Measurements from ENCODE around the gene LRRC7. TPM values are rescaled to one million over a fixed set of nuclear protein-coding genes. Genes with fewer than 3 reads are reported as not detected.

Gene LRRC7
- total and polyA plus RNA-seq, 9 donors: 0.01 to 0.45 (median 0.13) TPM; not detected in 4

GRCh38 chr1:69976896-69977295 is 409.2 kb downstream of the LRRC7 start:
- Histone ChIP-seq H3K27ac (no peak overlapping the region), H3K4me1 (ENCODE audit: insufficient read depth) (no peaks in the 10 kb centered on the region), H3K36me3 (no peaks in the 10 kb centered on the region), H3K27me3 (no peaks in the 10 kb centered on the region), H3K9me3 (no peaks in the 10 kb centered on the region), H3K4me3 (no peak overlapping the region)
- intact Hi-C loops (cut with DNase I): loop anchor here in 1 of 4 donors (5.0 kb wide), 1 partner anchor 1705 kb away; no protein-coding TSS in a partner anchor
- TF ChIP-seq POLR2A (IDR thresholded peaks at IDR 0.05) (no peak), CTCF (IDR thresholded peaks at IDR 0.05) (no peak), EP300 (IDR thresholded peaks at IDR 0.05) (no peak)
- no peak for DNase-seq
- WGBS, 3 donors: 54 to 67% (median 55%) methylated on average over 3 of the region's 3 CpGs

GRCh38 chr1:69982992-69983391 is 415.3 kb downstream of the LRRC7 start:
- intact Hi-C loops (cut with DNase I): no loop called here
- TF ChIP-seq POLR2A (IDR thresholded peaks at IDR 0.05): no peak
- no peak for TF ChIP-seq CTCF (IDR thresholded peaks at IDR 0.05)
- TF ChIP-seq EP300 (IDR thresholded peaks at IDR 0.05): no peak
- DNase-seq: no peak
- Histone ChIP-seq H3K9me3 (no peaks in the 10 kb centered on the region), H3K27ac (no peak overlapping the region), H3K27me3 (no peaks in the 10 kb centered on the region), H3K4me1 (ENCODE audit: insufficient read depth) (no peaks in the 10 kb centered on the region), H3K4me3 (no peak overlapping the region), H3K36me3 (no peaks in the 10 kb centered on the region)
- 55 to 75% (median 58%) methylated on average over 1 of the region's 1 CpG for WGBS, 3 donors

- TF ChIP-seq CTCF (IDR thresholded peaks at IDR 0.05): no peak
- no peak for TF ChIP-seq EP300 (IDR thresholded peaks at IDR 0.05)
- no peak for TF ChIP-seq POLR2A (IDR thresholded peaks at IDR 0.05)
- Histone ChIP-seq H3K4me1 (ENCODE audit: insufficient read depth) (no peaks in the 10 kb centered on the region), H3K4me3 (no peak overlapping the region), H3K9me3 (no peaks in the 10 kb centered on the region), H3K27ac (no peak overlapping the region), H3K27me3 (no peaks in the 10 kb centered on the region), H3K36me3 (no peaks in the 10 kb centered on the region)
- no peak for DNase-seq
- intact Hi-C loops (cut with DNase I): no loop called here
- 79 to 93% (median 86%) methylated on average over 1 of the region's 1 CpG for WGBS, 3 donors
These were observed 417.7 kb downstream of the LRRC7 start for GRCh38 chr1:69985376-69985775.

GRCh38 chr1:69985901-69986439 is 418.2 kb downstream of the LRRC7 start:
- no peaks in the 10 kb centered on the region for H3K36me3 ChIP-seq
- H3K9me3 ChIP-seq: no peaks in the 10 kb centered on the region
- TF ChIP-seq EP300 (IDR thresholded peaks at IDR 0.05) (no peak), POLR2A (IDR thresholded peaks at IDR 0.05) (no peak), CTCF (IDR thresholded peaks at IDR 0.05) (no peak)
- H3K27ac ChIP-seq: no peak overlapping the region
- DNase-seq: no peak
- H3K4me1 ChIP-seq (ENCODE audit: insufficient read depth): no peaks in the 10 kb centered on the region
- H3K27me3 ChIP-seq: no peaks in the 10 kb centered on the region
- H3K4me3 ChIP-seq: no peak overlapping the region
- intact Hi-C loops (cut with DNase I): no loop called here

All from ovary (tissue), 9 donors.